ENCODE measurements around the gene SPG7.

SPG7 gene

GRCh38 chr16:89547860-89548259 lies 39.7 kb downstream of the SPG7 start:
- no peak for ATAC-seq

GRCh38 chr16:89548344-89549006 lies 40.3 kb downstream of the SPG7 start:
- no peak for ATAC-seq

GRCh38 chr16:89549007-89549700 lies 41.0 kb downstream of the SPG7 start:
- peak; percentile 33 to 47 for ATAC-seq

GRCh38 chr16:89550421-89551007 lies 42.3 kb downstream of the SPG7 start:
- ATAC-seq: no peak

- no peak for ATAC-seq
Observed at GRCh38 chr16:89552329-89552728, 44.1 kb downstream of the SPG7 start.

- ATAC-seq: no peak
Observed at GRCh38 chr16:89552913-89553312, 44.7 kb downstream of the SPG7 start.

- no peak for ATAC-seq
Observed at GRCh38 chr16:89553733-89554132, 45.5 kb downstream of the SPG7 start.

GRCh38 chr16:89554343-89554742 lies 46.1 kb downstream of the SPG7 start:
- ATAC-seq: no peak

GRCh38 chr16:89555265-89555664 lies 47.1 kb downstream of the SPG7 start:
- ATAC-seq: no peak

GRCh38 chr16:89555780-89556179 lies 47.6 kb downstream of the SPG7 start:
- ATAC-seq: no peak

GRCh38 chr16:89556750-89557689 lies 48.8 kb downstream of the SPG7 start:
- ATAC-seq: peak; percentile 40 to 50

GRCh38 chr16:89557690-89558490 lies 49.7 kb downstream of the SPG7 start:
- no peak for ATAC-seq

GRCh38 chr16:89560378-89561141 lies 52.4 kb downstream of the SPG7 start, which contains the start of gene RPL13:
TSS of gene RPL13 (plus strand) at chr16:89560682. CDS start at chr16:89560960, 278 bp downstream.
- peak; percentile 90 to 91 for ATAC-seq

- ATAC-seq: no peak
Observed at GRCh38 chr16:89561142-89561883, 53.1 kb downstream of the SPG7 start.

GRCh38 chr16:89561884-89562599 lies 53.8 kb downstream of the SPG7 start:
- ATAC-seq: no peak

- no peak for ATAC-seq
Observed at GRCh38 chr16:89562939-89563338, 54.7 kb downstream of the SPG7 start.

- ATAC-seq: no peak
Observed at GRCh38 chr16:89563639-89564392, 55.6 kb downstream of the SPG7 start.

- no peak for ATAC-seq
Observed at GRCh38 chr16:89564476-89565255, 56.5 kb downstream of the SPG7 start.

Measured in activated CD4-positive, CD25-positive, alpha-beta regulatory T cell treated with anti-CD3 and anti-CD28 coated beads, Interleukin-2, amount 50 U/mL, for 24 hours (primary cell).